ENCODE data around the gene CD300E. TPM values are rescaled to one million over a fixed set of nuclear protein-coding genes. Genes with fewer than 3 reads are reported as not detected.

CD300E gene
- total RNA-seq, 1 donor from 2014 or later: not detected

- DNase-seq: peak; percentile 52
Observed at GRCh38 chr17:74566132-74566753, 57.3 kb downstream of the CD300E start.

DNA sequence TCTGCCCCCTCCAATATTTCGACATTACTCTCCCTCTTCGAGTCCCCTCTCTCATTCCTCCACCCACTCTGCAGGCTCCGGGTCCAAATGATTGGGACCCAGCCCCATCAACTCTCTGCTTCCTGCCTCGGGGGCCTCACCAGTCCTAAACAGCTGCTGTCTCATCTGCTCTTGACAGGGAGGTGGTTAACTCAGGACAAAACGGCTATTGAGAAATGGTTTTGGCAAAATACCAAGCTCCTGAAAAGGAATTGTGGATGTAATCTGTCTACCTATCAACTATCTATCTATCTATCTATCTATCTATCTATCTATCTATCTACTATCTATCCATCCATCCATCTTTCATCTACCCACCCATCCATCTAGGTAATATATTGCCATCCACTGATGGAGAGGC lies 58.4 kb downstream of the CD300E start:
- no peak for DNase-seq

GRCh38 chr17:74563358-74563757 lies 60.2 kb downstream of the CD300E start:
- DNase-seq: no peak

- no peak for DNase-seq
Observed at GRCh38 chr17:74561586-74561985, 62.0 kb downstream of the CD300E start.

Other genes starting within 250 kb of the CD300E start
- 66.4 TPM for gene GPRC5C, start 191.7 kb downstream of the CD300E start, total RNA-seq
- 3.0 TPM for gene CD300A, start 157.1 kb downstream of the CD300E start, total RNA-seq
- 0.31 TPM for gene CD300LB, start 92.3 kb downstream of the CD300E start, total RNA-seq
- gene CD300C, start 77.6 kb downstream of the CD300E start, total RNA-seq: not detected
- gene CD300H, start 56.2 kb downstream of the CD300E start, total RNA-seq: not detected
- not detected for gene CD300LD, start 31.5 kb downstream of the CD300E start, total RNA-seq
- 3.3 TPM for gene CD300LF, start 89.2 kb upstream of the CD300E start, total RNA-seq
- gene RAB37, start 113.5 kb upstream of the CD300E start, total RNA-seq: 1.9 TPM
- gene NHERF1, start 124.9 kb upstream of the CD300E start, total RNA-seq: 50.5 TPM
- gene NAT9, start 152.6 kb upstream of the CD300E start, total RNA-seq: 30.2 TPM
- 1.6 TPM for gene GRIN2C, start 236.1 kb upstream of the CD300E start, total RNA-seq
- gene FDXR, start 249.3 kb upstream of the CD300E start, total RNA-seq: 4.3 TPM

Data from tongue (tissue), 2 donors.